HG02588 (cell line): ENCODE data around the gene BCAS3.
"Not testable (repeated sequence)": the region's sequence is repeated elsewhere in the genome, so short reads cannot be mapped to it uniquely, and the experiment has no call there.

ENCODE experiments used
- ATAC-seq: cut with Tn5 transposase; IDR thresholded peaks from one replicate; pipeline ENCODE4 v1.9.1; 2021; ENCODE audit warnings: mild to moderate bottlenecking, moderate library complexity; ENCODE audit not compliant: unreplicated experiment

BCAS3 gene

GRCh38 chr17:60916043-60916442, 238.4 kb downstream of the BCAS3 start:
- ATAC-seq: no peak

- ATAC-seq: no peak
Observed at GRCh38 chr17:60920107-60920506, 242.5 kb downstream of the BCAS3 start.

GRCh38 chr17:60923000-60923399, 245.3 kb downstream of the BCAS3 start:
- ATAC-seq: no peak

- ATAC-seq: no peak
Observed at GRCh38 chr17:60926466-60927183, 249.0 kb downstream of the BCAS3 start.

GRCh38 chr17:60933739-60934138, 256.1 kb downstream of the BCAS3 start:
- ATAC-seq: no peak

- no peak for ATAC-seq
Observed at GRCh38 chr17:60934723-60935122, 257.1 kb downstream of the BCAS3 start.

GRCh38 chr17:60935991-60936390, 258.3 kb downstream of the BCAS3 start:
- not testable (repeated sequence) for ATAC-seq

- no peak for ATAC-seq
Observed at GRCh38 chr17:60939318-60939717, 261.7 kb downstream of the BCAS3 start.

GRCh38 chr17:60941028-60941427, 263.4 kb downstream of the BCAS3 start:
- no peak for ATAC-seq

- no peak for ATAC-seq
Observed at GRCh38 chr17:60941571-60941970, 263.9 kb downstream of the BCAS3 start.

GRCh38 chr17:60944751-60945150, 267.1 kb downstream of the BCAS3 start:
- no peak for ATAC-seq

- ATAC-seq: no peak
Observed at GRCh38 chr17:60947100-60947499, 269.4 kb downstream of the BCAS3 start.

GRCh38 chr17:60947543-60947942, 269.9 kb downstream of the BCAS3 start:
- no peak for ATAC-seq

- ATAC-seq: no peak
Observed at GRCh38 chr17:60952747-60953146, 275.1 kb downstream of the BCAS3 start.

GRCh38 chr17:60959011-60959410, 281.4 kb downstream of the BCAS3 start:
- ATAC-seq: no peak

GRCh38 chr17:60959696-60960095, 282.0 kb downstream of the BCAS3 start:
- no peak for ATAC-seq

GRCh38 chr17:60960398-60961065, 282.9 kb downstream of the BCAS3 start:
- no peak for ATAC-seq

GRCh38 chr17:60964160-60964559, 286.5 kb downstream of the BCAS3 start:
- no peak for ATAC-seq

- ATAC-seq: no peak
Observed at GRCh38 chr17:60968266-60968665, 290.6 kb downstream of the BCAS3 start.

- ATAC-seq: no peak
Observed at GRCh38 chr17:60969500-60970037, 291.9 kb downstream of the BCAS3 start.

GRCh38 chr17:60970741-60971140, 293.1 kb downstream of the BCAS3 start:
- ATAC-seq: no peak
